ENCODE results near the gene ACTN4.
"Not testable (repeated sequence)": the region's sequence is repeated elsewhere in the genome, so short reads cannot be mapped to it uniquely, and the experiment has no call there.

ACTN4 gene

DNA sequence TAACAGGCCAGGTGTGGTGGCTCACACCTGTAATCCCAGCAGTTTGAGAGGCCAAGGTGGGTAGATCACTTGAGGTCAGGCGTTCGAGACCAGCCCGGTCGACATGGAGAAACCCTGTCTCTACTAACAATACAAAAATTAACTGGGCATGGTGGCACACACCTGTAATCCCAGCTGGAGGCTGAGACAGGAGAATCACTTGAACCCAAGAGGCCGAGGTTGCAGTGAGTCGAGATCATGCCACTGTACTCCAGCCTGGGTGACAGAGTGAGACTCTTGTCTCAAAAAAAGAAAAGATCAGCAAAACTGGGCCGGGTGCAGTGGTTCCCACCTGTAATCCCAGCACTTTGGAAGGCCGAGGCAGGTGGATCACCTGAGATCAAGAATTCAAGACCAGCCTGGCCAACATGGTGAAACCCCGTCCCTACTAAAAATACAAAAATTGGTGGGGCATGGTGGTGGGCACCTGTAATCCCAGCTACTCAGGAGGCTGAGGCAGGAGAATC, 114.5 kb downstream of the ACTN4 start:
- DNase-seq (ENCODE audit: low read depth in 1 of 2, low spot score in 1 of 2) = not testable (repeated sequence)

DNA sequence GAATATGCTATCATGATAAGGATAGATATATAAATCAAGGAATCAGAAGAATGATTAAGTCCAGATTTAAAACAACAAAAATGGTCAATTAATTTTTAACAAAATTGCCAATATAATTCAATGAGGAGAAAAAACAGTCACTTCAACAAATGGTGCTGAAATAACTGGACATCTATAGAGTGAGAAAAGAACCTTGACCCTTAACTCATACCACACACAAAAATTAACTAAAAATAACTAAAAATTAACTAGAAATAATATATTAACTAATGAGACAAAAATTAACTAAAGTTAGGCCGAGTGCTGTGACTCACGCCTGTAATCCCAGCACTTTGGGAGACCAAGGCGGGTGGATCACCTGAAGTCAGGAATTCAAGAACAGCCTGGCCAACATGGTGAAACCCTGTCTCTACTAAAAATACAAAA, 116.4 kb downstream of the ACTN4 start:
- no peak for DNase-seq (ENCODE audit: low read depth in 1 of 2, low spot score in 1 of 2)

DNA sequence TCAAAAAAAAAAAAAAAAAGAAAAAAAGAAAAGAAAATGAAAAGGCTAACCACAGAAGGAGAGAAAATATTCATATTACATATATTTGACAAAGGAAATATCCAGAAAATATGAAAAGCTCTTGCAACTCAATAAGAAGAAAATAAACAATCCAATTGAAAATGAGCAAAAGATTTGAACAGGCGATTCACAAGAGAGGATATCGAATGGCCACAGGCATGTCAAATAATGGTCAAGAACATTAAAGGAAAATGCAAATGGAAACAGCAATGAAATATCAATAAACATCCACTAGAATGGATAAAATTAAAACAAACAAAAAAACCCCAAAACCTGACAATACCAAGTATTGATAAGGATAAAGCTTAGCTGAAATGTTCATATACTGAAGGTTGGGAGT, 117.8 kb downstream of the ACTN4 start:
- no peak for DNase-seq (ENCODE audit: low read depth in 1 of 2, low spot score in 1 of 2)

DNA sequence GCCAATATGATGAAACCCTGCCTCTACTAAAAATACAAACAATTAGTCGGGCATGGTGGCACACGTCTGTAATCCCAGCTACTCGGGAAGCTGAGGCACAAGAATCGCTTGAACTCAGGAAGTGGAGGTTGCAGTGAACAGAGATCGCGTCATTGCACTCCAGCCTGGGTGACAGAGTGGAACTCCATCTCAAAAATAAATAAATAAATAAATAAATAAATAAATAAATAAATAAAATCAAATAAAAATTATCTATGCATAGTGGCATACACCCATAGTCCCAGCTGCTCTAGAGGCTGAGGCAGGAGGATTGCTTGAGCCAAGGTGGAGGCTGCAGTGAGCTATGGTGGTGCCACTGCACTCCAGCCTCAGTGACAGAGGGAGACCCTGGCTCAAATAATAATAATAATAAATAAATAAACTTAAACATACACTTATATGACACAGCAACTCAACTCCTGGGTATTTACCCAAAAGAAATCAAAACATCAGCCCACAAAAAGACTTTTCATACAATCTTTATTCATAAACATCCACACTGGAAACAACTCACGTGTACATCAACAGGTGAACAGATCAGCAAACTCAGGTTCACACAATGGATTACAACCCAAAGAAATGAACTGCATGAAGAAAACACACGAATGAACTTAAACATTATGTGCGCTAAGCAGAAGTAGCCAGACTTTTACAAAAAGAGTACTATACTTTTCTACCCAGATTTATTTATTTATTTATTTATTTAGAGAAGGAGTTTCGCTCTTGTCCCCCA, 119.0 kb downstream of the ACTN4 start:
- DNase-seq (ENCODE audit: low read depth in 1 of 2, low spot score in 1 of 2) = no peak

DNA sequence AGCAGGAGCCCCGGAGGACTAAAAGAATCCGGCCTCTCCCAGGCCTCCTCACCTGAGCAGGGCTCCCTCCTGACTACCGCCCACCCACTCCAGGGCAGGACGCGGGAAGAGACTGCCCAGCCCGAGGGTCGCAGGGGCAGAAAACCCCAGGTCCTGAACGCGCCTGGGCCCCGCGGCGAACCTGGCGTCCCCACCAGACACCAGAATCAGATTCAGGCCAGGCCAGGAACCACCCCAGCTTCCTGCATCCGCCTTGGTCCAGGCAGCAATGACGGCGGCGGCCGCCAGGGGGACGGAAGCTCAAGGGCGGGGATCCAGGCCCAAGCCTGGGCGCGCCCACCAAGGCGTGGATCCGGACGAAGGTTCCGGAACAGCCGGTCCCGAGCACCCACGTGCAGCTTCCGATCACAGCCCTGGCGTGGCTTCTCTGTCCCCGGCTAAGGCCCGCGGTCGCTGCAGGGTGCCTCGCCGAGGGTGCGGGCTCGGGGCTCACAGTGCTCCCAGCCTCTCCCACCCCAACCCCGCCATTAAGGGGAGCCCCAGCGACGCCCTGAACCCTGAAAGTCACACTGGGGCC, 122.3 kb downstream of the ACTN4 start:
- DNase-seq (ENCODE audit: low read depth in 1 of 2, low spot score in 1 of 2) = peak; percentile 84 to 91

DNA sequence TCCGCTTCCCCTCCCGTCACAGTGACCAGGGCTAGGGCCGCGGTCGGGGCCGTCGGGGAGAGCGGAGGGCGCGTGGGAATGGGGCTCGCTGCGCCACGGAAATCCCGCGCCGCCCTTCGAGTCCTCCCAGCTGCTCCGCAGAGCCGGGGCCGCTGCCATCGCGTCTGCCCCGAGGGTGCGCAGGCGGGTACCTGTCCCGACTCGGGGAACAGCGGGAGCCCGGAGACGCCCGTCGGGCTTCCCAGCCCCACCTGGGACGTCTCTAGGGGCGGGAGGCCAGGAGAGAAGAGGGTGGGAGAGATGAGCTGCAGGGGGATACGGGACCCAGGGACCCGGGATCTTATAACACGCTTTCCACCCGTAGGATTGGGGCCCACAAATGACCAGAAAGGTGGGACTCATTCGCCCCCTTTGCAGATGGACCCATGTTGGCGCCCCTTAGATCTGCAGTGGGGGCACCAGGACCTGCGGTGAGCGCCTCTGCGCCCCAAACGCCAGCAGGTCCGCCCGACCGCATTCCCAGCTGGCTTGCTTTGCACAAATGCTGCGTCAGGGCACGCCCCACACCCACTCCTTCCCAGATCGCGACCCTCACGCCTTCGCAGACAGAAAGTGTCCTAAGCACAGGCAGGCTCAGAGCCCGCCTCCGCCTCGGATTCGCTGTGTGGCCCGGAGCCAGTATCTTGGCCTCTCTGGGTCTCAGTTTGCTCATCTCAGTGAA, 122.9 kb downstream of the ACTN4 start:
- DNase-seq (ENCODE audit: low read depth in 1 of 2, low spot score in 1 of 2) = not testable (repeated sequence)

DNA sequence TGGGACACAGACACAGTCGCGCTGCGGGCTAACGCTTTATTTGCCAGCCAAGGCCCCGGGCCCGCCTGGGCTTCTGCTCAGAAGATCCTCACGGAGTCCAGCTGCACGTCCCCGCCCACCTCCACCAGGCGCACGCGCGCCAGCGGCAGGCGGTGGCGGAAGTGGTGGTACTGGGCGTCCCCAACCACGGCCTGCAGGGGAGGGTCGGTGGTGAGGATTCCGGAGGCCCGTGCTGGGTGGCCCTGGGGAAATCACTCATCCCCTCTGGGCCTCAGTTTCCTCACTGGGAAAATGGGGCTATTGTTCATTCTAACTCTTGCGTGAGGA, 123.5 kb downstream of the ACTN4 start:
- not testable (repeated sequence) for DNase-seq (ENCODE audit: low read depth in 1 of 2, low spot score in 1 of 2)

DNA sequence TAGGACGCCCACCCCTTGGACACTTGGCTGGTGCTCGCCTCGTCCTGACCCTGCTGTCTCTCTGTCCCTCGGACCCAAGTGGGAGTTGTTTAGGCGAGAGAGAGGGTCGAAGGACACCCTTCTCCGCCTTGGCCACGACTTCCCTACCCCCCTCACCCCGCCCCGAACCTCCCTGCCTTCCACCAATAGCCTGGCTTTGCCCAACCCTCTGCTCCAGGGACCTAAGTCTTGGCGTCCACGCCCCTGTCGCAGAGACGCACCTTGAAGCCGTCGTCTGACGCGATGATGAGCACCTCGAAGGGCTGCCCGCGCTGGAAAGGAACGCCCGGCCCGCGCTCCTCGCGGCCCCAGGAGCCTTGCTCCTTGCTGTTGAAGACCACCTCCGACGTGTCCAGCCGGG, 124.1 kb downstream of the ACTN4 start:
- not testable (repeated sequence) for DNase-seq (ENCODE audit: low read depth in 1 of 2, low spot score in 1 of 2)

DNA sequence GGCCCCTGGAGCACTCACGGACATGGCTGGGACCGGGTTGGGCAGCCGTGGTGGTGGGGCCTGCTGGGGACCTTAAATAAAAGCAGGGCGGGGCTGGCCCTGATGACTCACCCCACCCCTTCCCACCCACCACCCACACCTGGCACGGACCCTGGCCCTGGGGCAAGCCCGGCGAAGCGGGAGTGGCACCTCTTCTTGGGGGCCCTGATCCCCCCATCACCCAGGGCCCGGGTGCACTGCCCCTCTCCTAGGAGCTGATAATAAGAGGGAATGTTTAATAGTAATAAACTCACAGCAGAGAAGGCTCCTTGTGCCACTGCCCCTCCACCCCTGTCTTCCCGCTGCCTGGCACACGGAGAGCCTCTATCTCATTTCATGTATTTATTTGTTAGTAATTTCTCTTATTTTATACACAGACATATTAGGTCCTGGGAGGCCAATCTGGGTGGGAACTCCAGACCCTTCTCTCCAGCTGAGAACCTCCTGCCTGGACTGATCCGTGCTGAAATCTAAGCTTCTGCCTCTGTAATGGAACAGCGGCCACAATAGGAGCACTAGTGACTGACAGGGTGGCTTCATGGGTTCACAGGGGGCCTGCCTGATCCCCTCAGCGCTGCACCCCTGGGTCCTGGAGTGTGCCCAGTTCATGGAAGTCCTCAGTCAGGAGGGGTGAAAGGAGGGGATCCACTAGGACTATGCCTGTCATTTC, 126.2 kb downstream of the ACTN4 start, which contains the start of gene LGALS7:
TSS of gene LGALS7 (minus strand) at position 49 of the 709 bp plus-strand sequence. CDS start at position 24, 25 bp downstream.
- DNase-seq (ENCODE audit: low read depth in 1 of 2, low spot score in 1 of 2) = no peak

DNA sequence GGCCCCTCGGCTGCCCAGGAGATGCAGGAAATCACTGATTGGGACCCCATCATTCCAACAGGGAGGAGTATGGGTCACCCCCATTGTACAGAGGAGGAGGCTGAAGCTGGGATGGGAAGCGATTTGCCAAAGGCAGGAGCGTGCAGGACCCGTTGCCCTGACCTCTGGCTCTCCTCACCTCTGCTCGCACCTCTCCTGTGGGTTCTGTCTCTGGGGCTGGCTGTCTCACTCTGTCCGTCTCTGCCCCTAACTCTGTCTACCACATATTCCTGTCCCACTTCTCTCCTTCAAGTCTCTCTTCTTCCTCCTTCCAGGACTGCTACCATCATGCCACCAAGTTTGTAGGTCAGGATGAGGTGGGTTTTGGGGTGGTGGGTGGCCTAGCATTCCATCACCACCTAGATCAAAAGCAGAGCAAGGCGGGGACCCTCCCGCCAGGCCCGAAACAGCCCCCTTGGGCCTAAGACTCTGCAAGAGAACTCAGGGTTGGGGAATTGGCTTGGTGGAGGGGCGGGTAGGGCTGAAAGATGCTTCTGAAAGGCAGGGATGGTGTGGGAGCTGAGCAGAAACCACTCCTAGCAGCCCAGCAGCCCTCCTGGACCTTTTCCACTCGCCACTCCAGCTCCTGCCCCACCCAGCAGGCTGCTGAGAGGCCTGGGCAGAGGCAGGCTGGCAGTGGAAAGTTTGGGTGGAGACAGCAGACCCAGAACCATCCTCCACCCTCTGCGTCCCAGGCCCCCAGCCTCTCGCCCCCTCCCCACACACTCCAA, 126.9 kb downstream of the ACTN4 start:
- no peak for DNase-seq (ENCODE audit: low read depth in 1 of 2, low spot score in 1 of 2)

DNA sequence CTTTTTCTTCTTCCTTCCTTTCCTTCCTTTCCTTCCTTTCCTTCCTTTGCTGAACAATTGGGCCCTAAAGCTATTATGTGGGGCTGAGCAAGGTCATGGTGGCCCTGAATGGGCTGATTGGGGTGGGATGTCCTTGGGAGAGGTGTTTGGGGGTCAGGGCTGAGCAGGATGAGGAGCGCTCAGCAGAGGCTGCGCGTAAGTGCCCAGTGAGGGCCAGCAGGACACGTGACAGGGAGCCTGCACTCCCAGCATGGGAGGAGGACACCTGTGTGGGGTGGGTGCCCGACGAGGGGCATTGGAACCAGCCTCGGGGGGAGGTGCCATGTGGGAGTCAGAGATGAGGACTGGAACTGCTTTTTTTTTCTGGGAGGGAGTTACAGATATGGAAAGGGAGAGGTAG, 131.3 kb downstream of the ACTN4 start:
- DNase-seq (ENCODE audit: low read depth in 1 of 2, low spot score in 1 of 2) = no peak

DNA sequence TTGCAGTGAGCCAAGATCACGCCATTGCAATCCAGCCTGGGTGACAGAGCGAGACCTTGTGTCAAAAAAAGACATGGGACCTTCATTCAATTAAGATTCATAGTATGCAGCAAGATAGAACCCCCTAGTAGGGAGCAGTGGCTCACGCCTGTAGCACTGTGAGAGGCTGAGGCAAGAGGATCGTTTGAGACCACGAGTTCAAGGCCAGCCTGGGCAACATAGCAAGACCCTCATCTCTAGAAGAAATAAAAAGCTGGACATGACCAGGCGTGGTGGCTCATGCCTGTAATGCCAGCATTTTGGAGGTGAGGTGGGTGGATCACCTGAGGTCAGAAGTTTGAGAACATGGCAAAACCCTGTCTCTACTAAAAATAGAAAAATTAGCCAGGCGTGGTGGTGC, 133.0 kb downstream of the ACTN4 start:
- no peak for DNase-seq (ENCODE audit: low read depth in 1 of 2, low spot score in 1 of 2)

DNA sequence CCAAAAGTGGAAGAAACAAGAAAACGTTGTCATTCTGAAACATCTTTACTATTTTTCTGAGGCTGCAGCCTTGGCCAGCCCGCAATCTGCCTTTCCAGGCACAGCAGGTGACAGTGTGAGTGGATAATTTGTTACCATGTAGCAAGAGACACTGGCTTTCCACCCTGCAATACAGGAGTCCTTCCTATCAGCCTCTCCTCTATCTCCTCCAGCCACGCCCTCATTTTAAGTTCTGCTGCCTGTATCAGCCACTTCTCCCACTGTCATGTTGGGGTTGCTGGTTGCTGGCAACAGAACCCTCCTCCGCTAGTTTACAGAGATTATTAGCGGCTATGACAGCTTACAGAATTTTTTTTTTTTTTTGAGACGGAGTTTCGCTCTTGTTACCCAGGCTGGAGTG, 133.6 kb downstream of the ACTN4 start:
- DNase-seq (ENCODE audit: low read depth in 1 of 2, low spot score in 1 of 2) = no peak
